GM23248 (cell line): ENCODE measurements around the gene CSMD2. TPM values are rescaled to one million over a fixed set of nuclear protein-coding genes. Genes with fewer than 3 reads are reported as not detected.

Experiments used
- DNase-seq: peaks from one replicate; pipeline ENCODE4 v3.0.0-alpha.2; 2015
- H2AFZ ChIP-seq: fragments of 200-600 bp; sonication (generic); 2 replicates; pipeline ENCODE4 v1.6.1; 2016; ENCODE audit warnings: antibody characterized with exemption
- H3F3A ChIP-seq: fragments of 200-600 bp; sonication (generic); 2 replicates; pipeline ENCODE4 v1.6.1; 2016; ENCODE audit warnings: mild to moderate bottlenecking, antibody characterized with exemption, mixed run types; ENCODE audit not compliant: insufficient read depth
- H3K27ac ChIP-seq: fragments of 200-600 bp; sonication (generic); 2 replicates; pipeline ENCODE4 v1.5.1; 2016; ENCODE audit warnings: mild to moderate bottlenecking
- H3K27me3 ChIP-seq: fragments of 200-600 bp; sonication (generic); replicated peaks from 2 replicates; pipeline ENCODE4 v1.6.1; 2016; ENCODE audit warnings: mild to moderate bottlenecking; ENCODE audit not compliant: insufficient read depth
- H3K36me3 ChIP-seq: fragments of 200-600 bp; sonication (generic); 2 replicates; pipeline ENCODE4 v1.6.1; 2016; ENCODE audit warnings: low read depth, mild to moderate bottlenecking
- H3K4me1 ChIP-seq: fragments of 200-600 bp; sonication (generic); 2 replicates; pipeline ENCODE4 v1.6.1; 2016; ENCODE audit warnings: mild to moderate bottlenecking; ENCODE audit not compliant: insufficient read depth
- H3K4me2 ChIP-seq: fragments of 200-600 bp; sonication (generic); one replicate; pipeline ENCODE4 v1.6.1; 2016; ENCODE audit warnings: mild to moderate bottlenecking; ENCODE audit not compliant: unreplicated experiment
- H3K4me3 ChIP-seq: fragments of 200-600 bp; sonication (generic); 2 replicates; pipeline ENCODE4 v1.5.1; 2016; ENCODE audit warnings: mild to moderate bottlenecking
- H3K79me2 ChIP-seq: fragments of 200-600 bp; sonication (generic); 2 replicates; pipeline ENCODE4 v1.6.1; 2016; ENCODE audit warnings: mild to moderate bottlenecking; ENCODE audit not compliant: insufficient read depth
- H3K9ac ChIP-seq: fragments of 200-600 bp; sonication (generic); 2 replicates; pipeline ENCODE4 v1.6.1; 2016; ENCODE audit warnings: mild to moderate bottlenecking
- H3K9me2 ChIP-seq: fragments of 200-600 bp; sonication (generic); 2 replicates; pipeline ENCODE4 v1.6.1; 2016; ENCODE audit warnings: mixed run types, mild to moderate bottlenecking, moderate library complexity; ENCODE audit not compliant: insufficient read depth
- H3K9me3 ChIP-seq: fragments of 200-600 bp; sonication (generic); one replicate; pipeline ENCODE4 v1.6.1; 2017; ENCODE audit warnings: low read depth
- H4K20me1 ChIP-seq: fragments of 200-600 bp; sonication (generic); 2 replicates; pipeline ENCODE4 v1.6.0; 2016; ENCODE audit not compliant: insufficient read depth
- EZH2 ChIP-seq: fragments of 200-600 bp; sonication (generic); IDR thresholded peaks from 2 replicates; pipeline ENCODE4 v1.6.1; 2018; ENCODE audit warnings: antibody characterized with exemption, mild to moderate bottlenecking; ENCODE audit not compliant: insufficient read depth, poor library complexity, severe bottlenecking
- EZH2phosphoT487 ChIP-seq: fragments of 200-600 bp; sonication (generic); IDR thresholded peaks from 2 replicates; pipeline ENCODE4 v1.6.1; 2018; ENCODE audit warnings: antibody characterized with exemption, moderate library complexity, mild to moderate bottlenecking, low read depth; ENCODE audit not compliant: insufficient read depth
- WGBS, 2 experiments: methylation state at CpG; one replicate each; pipeline ENCODE4 v1.1.6; 2015 to 2017; ENCODE audit warnings: low lambda C conversion rate in 2 of 2, low coverage in 1 of 2; ENCODE audit errors: missing lambda C conversion rate in 2 of 2; 5-methylcytosine and 5-hydroxymethylcytosine counted together
- in situ Hi-C: fragments of 300-500 bp; cut with MboI; formaldehyde crosslinking; loops from 2 replicates; pipeline ENCODE4 v1.15.0; 2020
- polyA plus RNA-seq: library from polyadenylated mRNA; unstranded; fragments of >200 nt; fragmentation: Nextera tagmentation; extraction: Ambion mirVana; gene quantifications from 2 replicates; pipeline ENCODE4 v1.2.1, GENCODE V29; 2016
- total RNA-seq: library from RNA; depleted of rRNA; stranded (reverse); fragments of >200 nt; shearing (Covaris generic); gene quantifications from 2 replicates; pipeline ENCODE4 v1.2.3, GENCODE V29; 2014

The CSMD2 gene
- total and polyA plus RNA-seq, 2 experiments from 2014 or later: 4.5 to 7.1 TPM

DNA sequence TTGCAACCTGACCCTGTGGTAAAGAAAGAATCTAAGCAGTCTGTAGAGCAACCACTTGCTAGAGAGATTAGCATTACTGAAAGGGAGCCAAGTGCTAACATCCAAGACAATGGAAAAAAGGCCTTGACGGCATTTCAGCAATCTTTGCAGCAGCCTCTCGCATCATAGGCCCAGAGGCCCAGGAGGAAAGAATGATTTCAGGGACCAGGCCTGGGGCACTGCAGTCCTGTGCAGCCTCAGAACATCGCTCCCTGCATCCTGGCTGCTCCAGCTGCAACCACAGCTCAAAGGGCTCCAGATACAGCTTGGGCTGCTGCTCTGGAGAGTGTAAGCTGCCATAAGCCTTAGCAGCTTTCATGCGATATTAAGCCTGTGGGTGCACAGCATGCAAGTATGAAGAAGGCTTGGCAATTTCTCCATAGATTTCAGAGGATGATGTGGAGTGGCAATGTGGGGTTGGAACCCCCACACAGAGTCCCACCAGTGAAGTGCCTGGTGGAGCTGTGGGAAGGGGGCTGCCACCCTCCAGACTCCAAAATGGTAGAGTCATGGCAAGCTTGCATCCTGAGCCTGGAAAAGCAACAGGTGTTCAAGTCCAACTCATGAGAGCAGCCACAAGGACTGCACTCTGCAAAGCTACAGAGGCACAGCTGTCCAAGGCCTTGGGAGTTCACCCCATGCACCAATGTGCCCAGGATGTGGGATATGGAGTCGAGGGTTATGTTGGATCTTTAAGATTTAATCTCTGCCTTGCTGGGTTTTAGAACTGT, 411.8 kb downstream of the CSMD2 start:
- in situ Hi-C loops: no loop called here
- H3K4me2 ChIP-seq: no peak overlapping the region
- WGBS, 2 experiments: 87 to 89% methylated on average over 5 of the region's 5 CpGs
- H3K27me3 ChIP-seq: no peaks in the 10 kb centered on the region
- no peaks in the 10 kb centered on the region for H3K9me3 ChIP-seq
- H3K4me1 ChIP-seq: peaks cover 2% of the 10 kb centered on the region; the same call in 1 of the 2 replicates
- no peak overlapping the region for H3K27ac ChIP-seq
- H3K79me2 ChIP-seq: no peaks in the 10 kb centered on the region
- peaks cover 5% of the 10 kb centered on the region for H3F3A ChIP-seq
- TF ChIP-seq EZH2phosphoT487: no peak
- TF ChIP-seq EZH2: no peak
- H3K9me2 ChIP-seq: no peaks in the 10 kb centered on the region
- no peaks in the 10 kb centered on the region for H4K20me1 ChIP-seq
- DNase-seq: no peak
- H3K36me3 ChIP-seq: no peaks in the 10 kb centered on the region
- H3K9ac ChIP-seq: no peak overlapping the region
- no peak overlapping the region for H2AFZ ChIP-seq
- H3K4me3 ChIP-seq: no peak overlapping the region

- Histone ChIP-seq H3K36me3 (no peaks in the 10 kb centered on the region), H3K4me3 (no peak overlapping the region), H3K4me1 (no peaks in the 10 kb centered on the region), H3K9me3 (no peaks in the 10 kb centered on the region), H3K79me2 (no peaks in the 10 kb centered on the region), H4K20me1 (no peaks in the 10 kb centered on the region), H2AFZ (no peak overlapping the region), H3K27me3 (no peaks in the 10 kb centered on the region), H3K9me2 (no peaks in the 10 kb centered on the region), H3F3A (no peaks in the 10 kb centered on the region), H3K27ac (no peak overlapping the region), H3K9ac (no peak overlapping the region), H3K4me2 (no peak overlapping the region)
- in situ Hi-C loops: no loop called here
- TF ChIP-seq EZH2phosphoT487: no peak
- no peak for TF ChIP-seq EZH2
- WGBS, 2 experiments: 94% methylated on average over 4 of the region's 4 CpGs
- DNase-seq: no peak
Observed at GRCh38 chr1:33745942-33746341, 419.1 kb downstream of the CSMD2 start.

- no peak overlapping the region for H3K4me3 ChIP-seq
- H3F3A ChIP-seq: no peaks in the 10 kb centered on the region
- in situ Hi-C loops: no loop called here
- no peaks in the 10 kb centered on the region for H3K36me3 ChIP-seq
- H3K9me3 ChIP-seq: no peaks in the 10 kb centered on the region
- no peaks in the 10 kb centered on the region for H3K4me1 ChIP-seq
- TF ChIP-seq EZH2phosphoT487 (no peak), EZH2 (no peak)
- H3K4me2 ChIP-seq: no peak overlapping the region
- no peak overlapping the region for H2AFZ ChIP-seq
- WGBS, 2 experiments: 93 to 94% methylated on average over 12 to 13 of the region's 13 CpGs
- no peak overlapping the region for H3K9ac ChIP-seq
- no peak overlapping the region for H3K27ac ChIP-seq
- no peaks in the 10 kb centered on the region for H3K79me2 ChIP-seq
- H4K20me1 ChIP-seq: no peaks in the 10 kb centered on the region
- H3K9me2 ChIP-seq: no peaks in the 10 kb centered on the region
- DNase-seq: no peak
- no peaks in the 10 kb centered on the region for H3K27me3 ChIP-seq
Observed at GRCh38 chr1:33743221-33743998, 421.6 kb downstream of the CSMD2 start.

- in situ Hi-C loops: no loop called here
- Histone ChIP-seq H2AFZ (no peak overlapping the region), H3K27ac (no peak overlapping the region), H3F3A (no peaks in the 10 kb centered on the region), H3K9ac (no peak overlapping the region), H3K27me3 (no peaks in the 10 kb centered on the region), H4K20me1 (no peaks in the 10 kb centered on the region), H3K4me3 (no peak overlapping the region), H3K9me3 (no peaks in the 10 kb centered on the region), H3K4me1 (no peaks in the 10 kb centered on the region), H3K4me2 (no peak overlapping the region), H3K79me2 (no peaks in the 10 kb centered on the region), H3K9me2 (no peaks in the 10 kb centered on the region), H3K36me3 (no peaks in the 10 kb centered on the region)
- no peak for DNase-seq
- TF ChIP-seq EZH2phosphoT487 (no peak), EZH2 (no peak)
- WGBS, 2 experiments: 99 to 100% methylated on average over 3 of the region's 3 CpGs
Observed at GRCh38 chr1:33742663-33743062, 422.4 kb downstream of the CSMD2 start.
